ENCODE results near the gene PVR.
"Not testable (repeated sequence)": the region's sequence is repeated elsewhere in the genome, so short reads cannot be mapped to it uniquely, and the experiment has no call there.

Gene PVR

GRCh38 chr19:44646049-44646416 is 2.3 kb downstream of the PVR start:
- DNase-seq: no peak

GRCh38 chr19:44647144-44647543 is 3.4 kb downstream of the PVR start:
- no peak for DNase-seq

DNA sequence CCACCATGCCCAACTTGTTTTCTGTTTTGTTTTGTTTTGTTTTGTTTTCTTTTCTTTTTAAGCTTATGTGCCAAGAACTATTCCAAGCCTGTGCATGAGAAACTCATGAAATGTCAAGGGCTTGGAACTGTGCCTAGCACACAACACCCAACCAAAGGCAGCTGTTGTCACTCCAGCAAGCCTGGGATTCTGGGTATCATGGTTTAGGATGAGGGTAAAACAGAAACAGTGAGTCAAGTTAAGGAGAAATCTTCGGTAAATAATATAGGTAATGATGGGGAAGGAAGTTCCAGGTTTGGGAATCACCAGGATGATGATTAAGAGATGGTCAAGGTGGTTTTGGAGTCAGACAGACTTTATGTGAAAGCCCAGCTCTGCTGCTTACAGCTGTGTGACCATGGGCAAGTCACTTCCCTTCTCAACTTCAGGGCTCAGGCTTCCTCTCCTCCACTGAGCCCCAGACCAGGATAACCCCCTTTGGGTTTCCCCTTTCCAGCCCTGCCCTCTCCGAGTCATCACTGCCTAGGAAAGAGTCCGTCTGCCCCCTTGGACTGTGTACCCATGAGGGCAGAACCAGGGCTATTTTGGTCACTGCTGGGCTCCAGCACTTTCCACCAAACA is 5.0 kb downstream of the PVR start:
- no peak for DNase-seq

- no peak for DNase-seq
Measured at GRCh38 chr19:44649578-44650145, 6.0 kb downstream of the PVR start.

GRCh38 chr19:44653343-44653742 is 9.6 kb downstream of the PVR start:
- DNase-seq: no peak

DNA sequence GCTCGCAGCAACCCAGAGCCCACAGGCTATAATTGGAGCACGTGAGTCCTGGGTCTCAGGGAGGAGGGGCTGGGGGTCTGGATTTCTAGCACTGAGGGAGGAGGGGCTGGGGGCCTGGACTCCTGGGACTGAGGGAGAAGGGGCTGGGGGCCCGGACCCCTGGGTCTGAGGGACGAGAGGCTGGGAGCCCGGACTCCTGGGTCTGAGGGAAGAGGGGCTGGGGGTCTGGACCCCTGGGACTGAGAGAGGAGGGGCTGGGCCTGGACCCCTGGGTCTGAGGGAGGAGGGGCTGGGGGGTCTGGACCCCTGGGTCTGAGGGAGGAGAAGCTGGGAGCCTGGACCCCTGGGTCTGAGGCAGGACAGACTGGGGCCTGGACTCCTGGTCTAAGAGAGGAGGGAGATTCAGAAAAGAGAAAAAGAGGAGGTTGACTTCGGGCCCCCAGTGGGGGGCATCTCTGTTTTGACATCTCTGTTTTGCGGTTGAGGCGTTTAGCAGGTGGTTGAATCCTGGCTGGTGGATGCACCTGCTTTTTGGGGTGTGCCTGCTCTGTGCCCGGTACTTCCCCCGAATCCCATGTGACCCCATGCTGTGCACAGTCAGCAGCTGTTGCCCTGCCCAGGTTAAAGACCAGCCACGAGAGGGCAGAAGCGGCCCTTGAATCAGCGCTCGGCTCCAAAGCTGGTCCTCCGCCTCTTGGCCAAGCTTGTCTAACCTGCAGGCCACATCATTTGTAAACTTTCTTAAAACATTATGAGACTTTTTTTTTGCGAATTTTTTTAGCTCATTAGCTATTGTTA is 10.5 kb downstream of the PVR start:
- DNase-seq: peak; percentile 66

DNA sequence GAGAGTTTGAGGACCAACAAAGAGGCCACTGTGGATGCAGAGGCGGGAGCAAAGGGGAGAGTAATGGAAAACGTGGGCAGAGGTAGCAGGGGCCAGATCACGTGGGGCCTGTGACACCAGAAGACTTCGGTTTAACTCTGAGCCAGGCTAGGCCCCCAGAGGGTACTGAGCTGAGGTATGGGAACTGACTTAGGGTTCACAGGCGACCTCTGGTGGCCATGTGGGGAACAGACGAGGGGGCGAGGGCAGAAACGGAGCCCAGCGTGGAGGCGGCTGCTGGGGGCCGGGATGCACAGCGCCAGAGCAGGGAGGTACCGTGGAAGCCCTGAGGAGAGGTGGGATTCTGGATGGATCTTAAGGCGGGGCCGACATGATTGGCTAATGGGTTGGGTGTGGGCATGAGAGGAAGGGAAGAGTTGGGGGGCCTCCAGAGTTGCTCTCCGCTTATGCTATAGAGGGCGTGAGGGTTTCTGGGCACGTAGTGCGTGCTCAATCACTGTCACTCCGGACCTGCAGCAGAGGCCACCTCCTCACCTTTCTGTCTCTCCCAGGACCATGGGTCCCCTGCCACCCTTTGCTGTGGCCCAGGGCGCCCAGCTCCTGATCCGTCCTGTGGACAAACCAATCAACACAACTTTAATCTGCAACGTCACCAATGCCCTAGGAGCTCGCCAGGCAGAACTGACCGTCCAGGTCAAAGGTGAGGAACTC is 13.7 kb downstream of the PVR start:
- peak; percentile 66 for DNase-seq

GRCh38 chr19:44658069-44658733 is 14.5 kb downstream of the PVR start:
- no peak for DNase-seq

DNA sequence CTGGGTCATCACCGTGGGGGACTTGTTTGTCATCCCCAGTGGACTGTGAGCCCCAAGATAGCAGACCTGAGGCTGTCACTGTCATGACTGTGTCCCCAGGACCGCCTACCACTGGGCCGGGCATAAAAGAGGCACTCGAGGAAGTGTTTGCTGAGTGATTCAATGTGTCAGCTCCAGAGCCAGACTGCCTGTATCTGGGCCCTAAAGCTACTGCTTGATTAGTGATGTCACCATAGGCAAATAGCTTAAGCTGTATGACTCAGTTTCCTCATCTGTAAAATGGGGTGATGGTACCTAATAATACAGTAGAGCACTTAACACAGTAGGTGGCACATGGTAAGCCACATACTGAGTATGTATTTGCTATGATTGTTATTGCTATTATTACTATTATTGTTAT is 16.4 kb downstream of the PVR start:
- no peak for DNase-seq

DNA sequence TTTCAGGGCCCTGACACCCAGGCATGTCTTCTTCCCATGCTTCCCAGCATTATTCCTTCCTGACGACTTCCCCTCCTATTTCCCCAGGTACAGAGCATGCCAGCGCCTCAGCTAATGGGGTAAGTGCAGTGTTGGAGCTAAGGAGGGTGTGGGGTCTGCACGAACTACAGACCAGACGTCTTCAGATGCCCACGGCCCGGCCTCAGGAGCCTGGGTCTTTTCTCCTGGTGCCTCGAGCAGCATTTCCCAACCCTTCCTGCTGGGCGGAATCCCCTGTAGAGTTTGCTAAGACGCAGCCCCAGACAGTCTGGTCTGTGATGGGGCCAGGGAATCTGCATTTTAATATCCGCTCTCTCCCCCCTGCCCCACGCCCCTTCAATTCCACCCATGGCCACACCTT is 17.5 kb downstream of the PVR start:
- DNase-seq: no peak

- no peak for DNase-seq
Measured at GRCh38 chr19:44661904-44662303, 18.2 kb downstream of the PVR start.

DNA sequence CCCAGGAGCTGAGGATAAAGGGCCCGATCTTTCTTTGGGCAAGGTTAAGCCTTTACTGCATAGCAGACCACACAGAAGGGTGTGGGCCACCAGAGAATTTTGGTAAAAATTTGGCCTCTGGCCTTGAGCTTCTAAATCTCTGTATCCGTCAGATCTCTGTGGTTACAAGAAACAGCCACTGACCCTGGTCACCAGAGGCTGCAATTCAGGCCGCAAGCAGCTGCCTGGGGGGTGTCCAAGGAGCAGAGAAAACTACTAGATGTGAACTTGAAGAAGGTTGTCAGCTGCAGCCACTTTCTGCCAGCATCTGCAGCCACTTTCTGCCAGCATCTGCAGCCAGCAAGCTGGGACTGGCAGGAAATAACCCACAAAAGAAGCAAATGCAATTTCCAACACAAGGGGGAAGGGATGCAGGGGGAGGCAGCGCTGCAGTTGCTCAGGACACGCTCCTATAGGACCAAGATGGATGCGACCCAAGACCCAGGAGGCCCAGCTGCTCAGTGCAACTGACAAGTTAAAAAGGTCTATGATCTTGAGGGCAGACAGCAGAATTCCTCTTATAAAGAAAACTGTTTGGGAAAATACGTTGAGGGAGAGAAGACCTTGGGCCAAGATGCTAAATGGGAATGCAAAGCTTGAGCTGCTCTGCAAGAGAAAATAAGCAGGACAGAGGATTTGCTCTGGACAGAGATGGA is 19.1 kb downstream of the PVR start:
- peak; percentile 66 for DNase-seq

- no peak for DNase-seq
Measured at GRCh38 chr19:44663996-44664395, 20.3 kb downstream of the PVR start.

- no peak for DNase-seq
Measured at GRCh38 chr19:44664976-44665375, 21.3 kb downstream of the PVR start.

DNA sequence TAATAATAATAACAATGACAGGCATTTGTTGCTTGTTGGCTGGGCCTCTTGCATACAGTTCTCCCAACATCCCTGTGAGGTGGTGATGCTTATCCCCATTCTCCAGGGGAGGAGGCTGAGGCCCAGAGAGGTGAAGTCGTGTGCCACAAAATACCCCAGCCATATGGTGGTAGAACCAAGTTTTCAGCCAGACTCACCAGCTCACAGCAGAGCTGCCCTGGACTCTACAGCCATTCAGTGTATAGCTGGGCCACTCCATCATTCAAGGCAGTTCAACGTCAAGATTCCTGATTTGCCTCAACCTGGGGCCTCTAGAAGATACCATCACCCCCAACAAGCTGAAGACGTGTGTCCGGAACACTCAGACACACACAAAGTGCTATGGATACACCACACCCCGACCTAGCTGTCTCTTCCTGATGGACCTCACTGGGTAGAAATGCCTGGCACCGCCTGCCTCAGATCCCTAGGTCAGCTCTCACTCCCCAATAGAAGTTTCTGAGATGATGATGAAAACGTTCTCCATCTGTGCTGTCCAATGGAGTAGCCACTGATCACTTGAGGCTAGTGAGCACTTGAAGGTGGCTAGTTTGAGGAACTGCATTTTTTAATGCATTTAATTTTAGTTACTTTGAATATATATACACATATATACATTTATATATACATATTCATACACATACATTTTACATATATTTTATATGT is 23.3 kb downstream of the PVR start:
- DNase-seq: no peak

- DNase-seq: no peak
Measured at GRCh38 chr19:44668985-44669764, 25.5 kb downstream of the PVR start.

DNA sequence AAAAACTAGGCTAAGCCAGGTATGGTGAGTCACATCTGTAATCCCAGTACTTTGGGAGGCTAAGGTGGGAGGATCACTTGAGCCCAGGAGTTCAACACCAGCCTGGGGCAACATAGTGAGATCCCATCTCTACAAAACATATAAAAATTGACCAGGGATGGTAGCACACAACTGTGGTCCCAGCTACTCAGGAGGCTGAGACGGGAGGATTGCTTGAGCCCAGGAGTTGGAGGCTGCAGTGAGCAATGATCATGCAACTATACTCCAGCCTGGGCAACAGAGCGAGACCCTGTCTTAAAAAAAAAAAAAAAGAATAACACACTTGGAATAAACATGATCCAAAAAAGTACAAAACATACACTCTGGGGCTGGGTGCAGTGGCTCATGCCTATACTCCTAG is 26.3 kb downstream of the PVR start:
- not testable (repeated sequence) for DNase-seq

DNA sequence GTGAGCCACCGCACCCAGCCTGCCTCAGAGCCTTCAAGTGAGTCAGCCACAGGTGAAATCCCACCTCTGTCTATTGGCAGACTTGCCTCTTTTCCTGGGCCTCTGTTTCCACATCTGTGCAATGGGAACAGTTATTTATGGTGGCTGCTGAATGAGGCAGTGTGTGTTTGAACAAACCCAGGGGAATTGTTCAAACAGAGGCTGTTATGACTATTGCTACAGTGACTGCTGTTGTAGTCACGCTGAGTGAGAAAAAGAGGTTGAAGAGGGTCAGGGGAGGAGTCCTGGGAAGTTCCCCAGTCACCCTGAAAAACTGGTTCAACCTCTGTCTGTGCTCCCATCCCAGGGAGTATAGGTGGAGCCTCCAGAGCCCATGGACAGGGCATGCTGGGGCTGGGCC is 27.7 kb downstream of the PVR start, which contains the start of gene CEACAM19:
Gene CEACAM19 (plus strand): TSS at position 83 of the 400 bp plus-strand sequence. CDS start 450 bp downstream, outside the sequence.
- DNase-seq: no peak

DNA sequence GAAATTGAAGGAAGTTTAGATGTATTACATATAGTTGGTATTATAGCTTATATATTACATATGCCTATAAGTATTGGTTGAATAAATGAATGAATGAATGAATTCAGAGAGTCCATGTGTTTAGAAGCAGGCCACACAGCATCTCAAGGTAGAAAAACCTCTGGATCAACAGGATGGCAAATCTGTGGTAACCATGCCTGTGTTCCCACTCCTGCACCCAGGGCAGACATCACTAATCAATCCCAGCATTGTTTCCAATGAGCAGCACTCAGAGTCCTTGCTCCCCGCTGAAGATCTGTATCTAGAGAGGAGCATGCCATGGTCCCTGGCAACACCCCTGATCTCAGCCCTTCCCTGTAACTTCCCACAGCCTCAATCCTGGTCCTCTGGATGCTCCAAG is 28.5 kb downstream of the PVR start:
- DNase-seq: no peak

DNA sequence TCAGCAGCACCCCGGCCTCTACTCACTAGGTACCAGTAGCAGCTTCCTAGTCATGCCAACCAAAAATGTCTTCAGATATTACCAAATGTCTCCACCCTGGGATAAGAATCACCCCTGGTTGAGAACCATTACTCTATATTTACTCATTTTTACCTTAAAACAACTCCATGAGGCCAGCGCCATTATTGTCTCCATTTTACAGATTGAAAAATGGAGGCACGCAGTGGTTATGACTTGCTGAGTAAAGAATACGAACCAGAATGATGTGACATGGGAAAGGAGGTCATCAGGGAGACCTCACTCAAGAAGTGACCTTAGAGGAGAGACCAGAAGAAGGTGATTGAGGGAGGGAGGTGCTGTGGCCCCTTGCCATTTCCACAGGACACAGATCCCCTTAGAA is 29.8 kb downstream of the PVR start:
- DNase-seq: no peak

DNA sequence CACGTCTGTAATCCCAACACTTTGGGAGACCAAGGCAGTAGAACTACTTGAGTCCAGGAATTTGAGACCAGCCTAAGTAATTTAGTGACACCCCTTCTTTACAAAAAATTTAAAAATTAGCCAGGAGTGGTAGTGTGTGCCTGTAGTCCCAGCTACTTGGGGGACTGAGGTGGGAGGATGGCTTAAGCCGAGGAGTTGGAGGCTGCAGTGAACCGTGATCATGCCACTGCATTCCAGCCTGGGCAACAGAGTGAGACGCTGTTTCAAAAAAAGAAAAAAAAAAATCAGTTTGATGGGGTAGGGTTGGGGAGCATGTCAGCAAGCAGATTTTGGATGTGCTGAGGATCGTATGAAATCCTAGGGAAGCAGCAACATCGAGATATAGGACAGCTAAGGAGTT is 31.8 kb downstream of the PVR start:
- DNase-seq: no peak

Measured in left hindlimb (tissue), 1 donor.